Erythroblast (primary cell): ENCODE data around the gene DAB1.

Experiments used
- DNase-seq, 2 experiments: peaks; one replicate each; lab custom pipeline; 2025; lab: John Stamatoyannopoulos, UW
- GATA1 ChIP-seq: IDR thresholded peaks from 2 replicates; pipeline ENCODE4 v1.6.1; 2011; ENCODE audit warnings: low read depth, mild to moderate bottlenecking, control low read depth, low read length, moderate library complexity
- POLR2A ChIP-seq: IDR thresholded peaks from 2 replicates; pipeline ENCODE4 v1.6.1; 2011; ENCODE audit warnings: mild to moderate bottlenecking, low read length

Gene DAB1

DNA sequence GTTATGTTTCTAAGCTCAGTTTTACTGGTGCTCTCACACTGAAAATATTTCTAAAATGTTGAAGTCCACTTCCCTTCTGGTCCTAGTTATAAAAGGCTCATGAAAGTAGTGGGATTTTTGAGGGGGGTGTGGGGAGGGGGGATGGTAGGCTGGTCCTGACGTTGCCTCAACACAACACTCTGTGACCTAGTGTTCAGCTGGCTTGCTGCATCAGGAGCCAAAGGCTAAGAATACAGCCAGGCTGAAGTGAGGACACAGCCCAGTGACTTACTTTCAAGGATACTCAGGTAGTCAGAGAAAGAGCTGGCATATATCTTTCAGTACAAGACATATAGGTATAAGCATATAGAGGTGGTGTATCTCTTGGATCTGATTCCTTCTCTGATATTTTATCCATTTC, 306.1 kb downstream of the DAB1 start:
- DNase-seq: no peak
- TF ChIP-seq POLR2A: no peak
- TF ChIP-seq GATA1: no peak

DNA sequence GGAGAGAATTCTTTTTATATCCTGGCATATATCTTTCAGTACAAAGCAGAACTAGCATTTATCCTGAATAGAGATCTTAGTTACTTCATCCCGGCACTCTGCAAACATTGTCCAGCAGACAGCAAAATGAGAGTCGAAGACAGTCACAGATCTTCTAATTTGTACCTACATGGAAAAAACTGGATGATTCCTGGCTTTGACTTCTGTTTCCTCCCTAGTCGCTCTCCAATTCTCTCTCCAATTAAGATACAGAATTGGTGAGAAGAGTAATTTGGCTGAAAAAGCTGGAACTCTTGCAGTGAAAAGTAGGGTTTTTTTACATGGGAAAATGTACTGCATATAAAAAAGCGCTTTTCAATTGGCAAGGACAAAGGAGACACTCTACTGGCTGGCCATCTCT, 307.0 kb downstream of the DAB1 start:
- TF ChIP-seq POLR2A: no peak
- no peak for TF ChIP-seq GATA1
- no peak for DNase-seq

DNA sequence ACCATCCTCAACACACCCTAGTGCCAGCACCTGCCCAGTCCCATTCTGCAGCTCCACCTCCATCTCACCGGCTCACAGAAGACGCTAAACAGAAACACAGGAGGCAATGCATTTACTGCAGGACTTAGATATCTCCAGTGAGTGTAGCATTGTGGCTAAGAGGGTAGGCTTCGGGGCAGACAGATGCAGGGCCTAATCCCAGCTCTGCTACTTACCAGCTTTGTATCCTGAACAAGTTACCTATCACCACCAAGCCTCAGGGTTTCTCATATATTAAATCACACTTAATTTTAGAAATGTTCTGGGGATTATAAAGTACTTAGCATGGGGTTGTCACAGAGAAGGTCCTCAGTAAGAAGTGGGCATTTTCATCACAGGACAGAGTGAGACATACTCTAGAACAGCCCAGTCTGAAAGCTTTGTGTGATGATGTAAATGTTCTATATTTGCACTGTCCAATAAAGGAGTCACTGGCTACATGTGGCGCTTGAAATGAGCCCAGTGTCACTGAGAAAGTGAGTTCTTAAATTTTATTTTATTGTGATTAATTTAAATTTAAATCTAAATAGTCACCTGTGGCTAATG, 308.7 kb downstream of the DAB1 start:
- no peak for TF ChIP-seq GATA1
- TF ChIP-seq POLR2A: no peak
- DNase-seq: no peak

DNA sequence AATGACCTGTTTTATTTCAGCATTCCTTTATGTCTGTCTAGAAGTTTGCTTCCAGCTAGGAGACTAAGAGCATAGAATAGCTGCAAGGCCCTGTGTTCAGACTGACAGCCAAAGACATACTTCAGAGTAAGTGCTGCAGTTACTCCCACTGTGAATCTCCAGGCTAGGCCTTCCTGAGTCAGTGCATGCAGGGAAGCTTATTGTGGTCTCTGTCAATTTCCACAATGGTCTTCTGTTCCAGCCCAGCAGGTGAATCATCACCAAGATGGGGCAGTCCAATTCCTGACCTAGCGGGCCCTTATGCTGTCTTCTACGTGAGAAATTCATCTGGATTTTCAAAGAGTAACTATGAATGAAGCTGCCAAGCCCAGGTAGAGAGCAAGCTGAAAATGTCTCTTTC, 311.7 kb downstream of the DAB1 start:
- no peak for DNase-seq

GRCh38 chr1:57111175-57111574, 312.7 kb downstream of the DAB1 start:
- no peak for TF ChIP-seq GATA1
- no peak for DNase-seq

More for the DNA sequence above, 311.7 kb downstream of the DAB1 start:
- TF ChIP-seq GATA1: no peak
- no peak for TF ChIP-seq POLR2A

GRCh38 chr1:57109883-57110282, 314.0 kb downstream of the DAB1 start:
- DNase-seq: no peak
- no peak for TF ChIP-seq POLR2A
- TF ChIP-seq GATA1: no peak

GRCh38 chr1:57109247-57109646, 314.6 kb downstream of the DAB1 start:
- no peak for DNase-seq
- no peak for TF ChIP-seq GATA1
- no peak for TF ChIP-seq POLR2A

DNA sequence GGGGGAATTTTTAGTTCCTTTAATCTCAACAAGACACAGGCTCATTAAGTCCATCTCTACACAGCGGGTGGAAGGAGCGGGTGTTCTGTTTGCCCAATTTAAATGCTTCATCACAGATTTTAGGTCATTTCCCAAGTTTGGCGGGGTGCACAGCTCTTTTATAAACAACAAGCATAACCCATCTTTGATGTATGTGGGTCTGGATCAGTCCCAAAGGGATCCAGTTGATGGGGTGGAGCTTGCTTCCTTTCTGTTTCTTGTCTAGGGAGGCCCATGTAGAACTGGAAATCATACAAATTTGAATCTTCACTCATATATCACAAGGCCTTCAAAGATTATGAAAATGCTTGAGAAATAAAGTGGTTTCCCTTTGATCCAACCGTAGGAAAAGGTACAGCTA, 317.6 kb downstream of the DAB1 start:
- TF ChIP-seq GATA1 (no peak), POLR2A (no peak)
- DNase-seq: no peak

GRCh38 chr1:57102561-57103326, 321.1 kb downstream of the DAB1 start:
- DNase-seq: no peak
- no peak for TF ChIP-seq POLR2A
- no peak for TF ChIP-seq GATA1

DNA sequence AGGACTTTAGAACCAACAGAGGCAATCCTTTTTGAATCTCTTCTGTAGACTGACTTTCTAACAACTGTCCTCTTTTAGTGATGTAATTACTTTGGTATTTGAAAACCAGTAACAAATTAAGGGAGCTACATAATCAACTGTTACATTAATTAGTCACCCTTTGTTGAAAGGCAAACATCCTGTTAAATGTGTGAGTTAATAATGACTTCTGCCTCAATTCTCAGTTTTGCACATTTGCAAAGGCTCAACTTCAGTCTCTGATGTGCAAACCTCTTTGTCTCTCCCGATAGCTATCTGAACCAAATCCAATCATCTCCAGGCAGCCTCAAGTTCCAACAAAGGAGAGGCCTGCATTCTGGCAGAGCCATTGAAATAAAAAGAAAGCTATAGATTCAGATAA, 322.7 kb downstream of the DAB1 start:
- no peak for DNase-seq

GRCh38 chr1:57094749-57095148, 329.1 kb downstream of the DAB1 start:
- no peak for TF ChIP-seq POLR2A
- TF ChIP-seq GATA1: no peak
- DNase-seq: no peak

More for the DNA sequence above, 322.7 kb downstream of the DAB1 start:
- TF ChIP-seq POLR2A (no peak), GATA1 (no peak)

DNA sequence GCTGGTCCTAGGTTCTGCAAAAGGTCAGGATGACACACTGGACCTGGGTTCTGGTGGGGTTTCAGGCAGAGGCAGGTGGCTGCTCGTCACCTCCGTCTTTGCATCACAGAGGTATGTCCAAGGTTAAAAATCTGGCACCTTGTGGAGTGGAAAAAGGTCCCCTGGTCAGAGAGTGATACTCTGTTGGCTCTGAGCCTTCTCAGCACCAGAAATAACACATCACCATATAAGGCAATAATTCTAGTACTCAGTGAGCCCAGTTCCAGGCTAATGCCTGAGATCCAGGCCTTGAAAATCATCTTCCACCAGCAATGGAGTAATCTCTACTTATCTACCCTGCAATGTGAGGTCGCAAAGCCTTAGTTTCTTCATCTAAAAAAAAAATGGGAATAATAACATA, 330.7 kb downstream of the DAB1 start:
- TF ChIP-seq POLR2A: no peak
- no peak for TF ChIP-seq GATA1
- DNase-seq: no peak

- no peak for DNase-seq
- no peak for TF ChIP-seq POLR2A
- no peak for TF ChIP-seq GATA1
Measured at GRCh38 chr1:57091642-57092041, 332.2 kb downstream of the DAB1 start.

DNA sequence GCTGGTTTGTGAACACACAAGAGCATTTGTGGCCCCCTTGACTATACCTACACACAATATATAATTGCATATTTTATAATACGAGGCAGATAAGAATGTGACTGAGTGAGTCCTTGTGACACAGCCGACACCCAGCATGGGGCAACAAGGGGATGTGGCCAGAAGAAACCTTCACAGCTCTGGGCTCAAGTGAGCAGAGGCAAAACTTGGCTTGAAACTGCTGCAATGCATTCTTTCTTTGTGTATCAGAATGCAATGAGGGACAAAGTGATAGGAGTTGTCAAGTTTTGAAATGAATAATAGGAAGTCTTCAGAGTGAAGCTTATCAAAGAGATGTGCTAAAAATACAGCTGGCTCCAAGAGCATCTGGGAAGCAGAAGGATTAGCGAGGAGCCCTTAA, 334.0 kb downstream of the DAB1 start:
- no peak for DNase-seq
- TF ChIP-seq GATA1 (no peak), POLR2A (no peak)

GRCh38 chr1:57089221-57089620, 334.6 kb downstream of the DAB1 start:
- no peak for DNase-seq
- TF ChIP-seq POLR2A (no peak), GATA1 (no peak)
